ENCODE measurements around the gene TMCO4.

DNA sequence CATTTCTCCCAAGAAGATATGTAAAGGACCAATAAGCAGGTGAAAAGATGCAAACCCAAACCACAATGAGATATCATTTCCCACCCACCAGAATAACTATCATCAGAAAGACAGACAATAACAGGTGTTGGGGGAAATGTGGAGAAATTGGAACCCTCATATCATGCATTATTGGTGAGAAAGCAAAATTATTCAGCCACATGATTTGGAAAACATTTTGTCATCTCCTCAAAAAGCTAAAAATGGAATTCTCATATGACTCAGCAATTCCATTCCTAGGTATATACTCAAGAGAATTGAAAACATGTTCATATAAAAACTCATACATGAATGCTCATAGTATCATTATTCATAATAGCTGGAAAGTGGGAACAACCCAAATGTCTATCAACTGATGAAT lies 40.5 kb upstream of the TMCO4 start:
- TF ChIP-seq CTCF (conservative IDR thresholded peaks at IDR 0.05; ENCODE audit: low read length) (no peak), EZH2phosphoT487 (IDR thresholded peaks at IDR 0.05; ENCODE audit: borderline replicate concordance, low read depth, low read length) (no peak)
